Measurements from ENCODE around the gene CELSR1.

The CELSR1 gene

GRCh38 chr22:46549563-46549840 is 12.1 kb upstream of the CELSR1 start:
- no peak overlapping the region for H3K4me3 ChIP-seq (ENCODE audit: low read depth, low read length)
- DNase-seq (ENCODE audit: low read depth) = no peak
- no peak for TF ChIP-seq CTCF (conservative IDR thresholded peaks at IDR 0.05; ENCODE audit: low read depth, low read length)

- no peak for TF ChIP-seq CTCF (conservative IDR thresholded peaks at IDR 0.05; ENCODE audit: low read depth, low read length)
- DNase-seq (ENCODE audit: low read depth) = peak; percentile 89
- no peak overlapping the region for H3K4me3 ChIP-seq (ENCODE audit: low read depth, low read length)
Observed at GRCh38 chr22:46547883-46548244, 10.4 kb upstream of the CELSR1 start.

DNA sequence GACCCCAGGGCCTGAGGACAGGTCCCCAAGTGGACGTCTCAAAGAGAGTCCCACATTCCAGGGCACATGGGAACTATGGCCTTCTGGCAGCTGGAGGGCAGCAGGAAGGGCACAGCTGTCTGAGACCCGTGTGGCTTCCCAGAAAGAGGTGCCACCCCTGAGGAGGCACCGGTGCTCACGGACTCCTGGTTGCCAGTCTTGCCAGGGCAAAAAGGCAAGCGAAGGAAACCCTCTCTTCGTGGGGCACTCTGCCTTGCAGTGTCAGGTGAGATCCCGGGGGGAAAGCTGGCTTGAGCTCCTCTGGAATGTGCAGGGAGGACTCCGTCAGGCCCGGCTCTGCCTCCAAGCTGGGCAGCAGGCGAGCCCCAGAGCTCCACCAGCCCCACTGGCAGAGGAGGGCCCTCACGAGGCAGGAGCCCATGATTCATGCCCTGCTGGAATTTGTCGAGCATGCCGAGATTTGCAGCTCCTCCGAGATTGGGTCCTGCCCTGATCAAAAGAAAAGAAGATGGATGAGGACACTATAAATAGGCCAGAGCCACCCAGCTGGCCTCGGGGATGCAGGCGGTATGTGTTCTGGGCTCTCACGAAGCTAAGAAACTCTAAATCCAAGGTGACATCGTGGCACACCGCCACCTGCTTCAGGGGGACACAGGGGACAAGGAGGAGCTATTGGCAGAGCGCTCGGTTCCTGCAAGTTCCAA is 9.9 kb upstream of the CELSR1 start:
- TF ChIP-seq CTCF (conservative IDR thresholded peaks at IDR 0.05; ENCODE audit: low read depth, low read length) = no peak
- no peak overlapping the region for H3K4me3 ChIP-seq (ENCODE audit: low read depth, low read length)
- DNase-seq (ENCODE audit: low read depth) = peak; percentile 71

DNA sequence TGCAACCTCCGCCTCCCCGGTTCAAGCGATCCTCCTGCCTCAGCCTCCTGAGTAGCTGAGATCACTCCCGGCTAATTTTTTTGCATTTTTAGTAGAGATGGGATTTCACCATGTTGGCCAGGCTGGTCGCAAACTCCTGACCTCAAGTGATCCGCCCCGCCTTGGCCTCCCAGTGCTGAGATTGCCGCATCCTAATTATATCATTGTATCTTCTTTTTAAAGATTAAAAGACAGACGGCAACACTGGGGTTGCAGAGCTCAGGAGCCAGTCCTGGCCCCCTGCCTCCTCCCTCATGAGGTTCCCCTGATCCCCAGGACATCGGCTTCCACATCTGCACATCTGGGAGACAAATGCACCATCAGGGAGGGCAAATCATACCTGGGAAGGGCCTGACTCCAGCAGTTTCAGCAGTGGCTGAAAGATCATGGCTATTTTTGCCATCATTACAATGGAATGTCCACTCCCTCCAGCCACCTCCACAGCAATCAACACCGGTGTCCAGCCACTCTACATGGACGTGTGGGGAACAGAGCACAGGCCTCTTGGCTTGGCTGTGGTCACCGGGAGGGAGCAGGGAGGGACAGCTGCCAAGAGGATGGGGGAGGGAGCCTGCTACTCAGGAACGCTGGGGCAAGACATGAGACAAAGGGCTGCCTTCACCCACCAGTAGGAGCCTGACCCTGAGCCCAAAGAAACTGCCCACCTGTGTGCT is 9.2 kb upstream of the CELSR1 start:
- no peak overlapping the region for H3K4me3 ChIP-seq (ENCODE audit: low read depth, low read length)
- peak; percentile 42 for DNase-seq (ENCODE audit: low read depth)
- TF ChIP-seq CTCF (conservative IDR thresholded peaks at IDR 0.05; ENCODE audit: low read depth, low read length) = no peak

DNA sequence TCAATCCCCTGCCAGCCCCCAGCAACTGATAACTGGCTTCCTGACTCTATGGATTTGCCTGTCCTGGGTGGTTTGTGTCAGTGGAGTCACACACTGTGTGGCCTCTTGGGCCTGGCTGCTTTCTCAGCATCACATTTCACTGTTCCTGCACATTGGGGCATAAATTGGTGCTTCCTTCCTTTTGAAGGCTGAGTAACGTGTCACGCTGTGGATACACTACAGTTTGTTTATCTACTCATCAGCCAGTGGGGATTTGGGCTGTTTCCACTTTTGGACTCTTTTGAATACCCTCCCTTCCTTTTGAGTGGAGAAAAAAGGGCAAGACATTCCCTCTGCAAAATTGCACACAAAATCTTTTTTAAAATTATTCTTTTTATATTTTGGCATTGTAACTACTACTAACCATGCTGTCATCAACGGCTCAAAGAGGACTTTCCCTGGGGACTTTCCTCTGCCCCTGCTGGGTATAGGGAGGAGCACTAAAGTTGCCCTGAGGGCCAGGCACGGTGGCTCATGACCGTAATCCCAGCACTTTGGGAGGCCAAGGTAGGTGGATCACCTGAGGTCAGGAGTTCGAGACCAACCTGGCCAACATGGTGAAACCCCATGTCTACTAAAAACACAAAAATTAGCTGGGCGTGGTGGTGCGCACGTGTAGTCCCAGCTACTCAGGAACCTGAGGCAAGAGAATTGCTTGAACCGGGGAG is 7.8 kb upstream of the CELSR1 start:
- TF ChIP-seq CTCF (conservative IDR thresholded peaks at IDR 0.05; ENCODE audit: low read depth, low read length) = no peak
- no peak for DNase-seq (ENCODE audit: low read depth)
- no peak overlapping the region for H3K4me3 ChIP-seq (ENCODE audit: low read depth, low read length)

DNA sequence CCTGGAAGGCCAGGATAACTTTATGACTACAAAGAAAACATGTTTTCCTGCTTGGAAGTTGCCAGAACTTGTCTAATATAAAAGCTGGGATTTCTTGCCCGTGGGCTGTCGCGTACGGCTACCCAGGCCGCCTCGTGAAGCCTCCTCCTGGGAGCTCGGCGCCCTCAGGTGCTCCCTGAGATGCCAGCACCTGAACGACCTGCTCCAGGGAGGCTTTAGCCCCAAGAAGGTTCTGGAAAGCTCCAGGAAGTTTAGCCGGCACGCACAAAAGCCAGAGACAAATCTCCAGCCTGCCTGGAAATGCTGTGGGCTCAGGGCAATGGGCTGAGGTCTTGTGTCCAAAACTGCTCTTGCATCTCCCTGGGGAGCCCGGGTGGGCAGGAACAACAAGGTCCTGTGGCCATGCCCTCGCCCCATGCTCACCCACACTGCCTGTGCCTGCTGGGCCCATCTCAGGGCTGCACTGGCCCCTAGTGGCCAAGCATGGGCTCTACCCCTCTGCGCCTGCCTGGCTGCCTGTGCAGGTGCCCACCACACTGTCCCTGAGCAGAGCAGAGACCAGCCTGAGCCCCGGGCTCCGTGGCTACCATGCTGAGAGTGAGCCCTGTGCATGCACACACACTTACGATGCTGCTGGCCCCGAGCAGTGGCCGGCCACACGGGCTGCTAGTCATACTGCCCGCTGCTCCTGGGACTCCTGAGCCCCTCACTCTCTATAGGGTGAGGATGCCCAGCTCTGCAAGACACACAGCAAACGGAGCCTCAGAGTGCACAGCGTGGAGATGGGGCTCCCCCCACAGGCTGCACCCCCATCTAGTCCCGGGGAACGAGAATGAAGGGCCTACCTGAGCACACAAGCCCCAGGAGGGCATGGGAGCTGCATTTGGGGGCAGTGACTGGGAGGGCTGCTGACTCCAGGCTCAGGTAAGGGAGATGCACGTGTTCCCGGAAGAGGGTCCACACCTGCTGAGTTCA is 4.9 kb upstream of the CELSR1 start:
- peak; percentile 96 for TF ChIP-seq CTCF (conservative IDR thresholded peaks at IDR 0.05; ENCODE audit: low read depth, low read length)
- H3K4me3 ChIP-seq (ENCODE audit: low read depth, low read length) = no peak overlapping the region
- DNase-seq (ENCODE audit: low read depth) = peak; percentile 73

Measured in choroid plexus epithelial cell (primary cell).